Stimulated activated CD8-positive, alpha-beta memory T cell treated with anti-CD3 and anti-CD28 coated beads, Interleukin-12 subunit alpha, Interleukin-12 subunit beta, amount 100 ng/mL, for 24 hours (primary cell): Measurements from ENCODE around the gene CDH2.

ENCODE experiments used
- DNase-seq: peaks from one replicate; pipeline ENCODE4 v3.0.0-alpha.2; 2020; ENCODE audit errors: extremely low read depth

CDH2 gene

DNA sequence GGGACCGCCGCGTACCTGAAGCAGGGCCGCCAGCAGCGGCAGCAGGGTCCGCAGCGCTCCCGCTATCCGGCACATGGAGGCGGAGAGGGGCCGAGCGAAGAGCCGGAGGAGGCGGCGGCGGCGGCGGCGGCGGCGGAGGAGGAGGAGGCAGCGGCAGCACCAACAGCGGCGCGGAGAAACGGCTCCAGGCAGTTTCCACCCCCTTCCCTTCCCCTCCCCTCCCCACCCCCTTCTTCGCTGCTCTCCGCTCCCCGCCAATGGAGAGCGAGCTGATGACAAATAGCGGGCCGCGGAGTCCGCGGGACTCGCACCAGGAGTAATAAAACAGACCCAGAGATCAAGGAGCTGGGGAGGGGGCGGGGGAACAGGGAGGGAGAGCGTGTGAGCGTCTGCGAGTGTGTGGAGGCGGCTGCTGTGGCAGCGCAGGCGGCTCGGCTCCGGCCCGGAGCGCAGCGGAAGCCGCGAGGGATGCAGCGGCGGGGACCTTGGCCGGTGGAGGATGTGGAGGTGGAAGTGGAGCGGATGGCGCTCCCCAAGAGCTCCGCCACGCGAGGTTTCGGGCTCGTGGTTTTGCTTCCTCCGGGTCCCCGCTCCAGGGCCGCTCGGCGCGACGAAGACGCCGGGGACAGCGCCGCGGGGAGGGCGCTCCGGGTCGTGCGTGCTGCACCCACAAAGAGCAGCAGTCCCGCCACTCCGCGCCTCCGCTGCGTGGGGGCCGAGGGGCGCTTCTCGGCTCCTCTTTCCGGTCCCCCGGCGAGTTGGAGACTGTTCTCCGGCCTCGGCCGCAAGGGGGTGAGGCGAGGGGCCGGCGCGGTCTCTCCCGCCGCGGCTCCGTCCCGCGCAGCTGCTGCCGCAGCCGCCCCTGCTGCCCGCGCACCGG is at the start of gene CDH2:
Gene CDH2 (minus strand): TSS at position 183 of the 880 bp plus-strand sequence. CDS start 108 bp downstream, at position 75.
- DNase-seq, result no peak

DNA sequence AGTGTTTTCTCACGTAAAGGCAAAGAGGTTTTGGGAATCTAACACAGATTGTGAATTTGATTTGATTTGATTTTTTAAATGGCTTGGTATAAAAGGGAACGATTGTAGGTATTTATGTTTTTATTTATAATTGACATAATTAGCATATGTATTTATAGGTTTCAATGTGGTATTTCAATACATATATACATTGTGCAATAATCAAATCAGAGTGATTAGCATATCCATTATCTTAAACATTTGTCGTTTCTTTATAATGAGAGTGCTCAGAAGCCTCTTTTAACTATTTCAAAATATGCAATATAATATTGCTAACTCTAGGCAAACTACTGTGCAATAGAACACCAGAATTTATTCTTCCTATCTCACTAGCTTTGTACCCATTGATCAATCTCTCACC is 35.1 kb upstream of the CDH2 start:
- DNase-seq, result no peak

DNA sequence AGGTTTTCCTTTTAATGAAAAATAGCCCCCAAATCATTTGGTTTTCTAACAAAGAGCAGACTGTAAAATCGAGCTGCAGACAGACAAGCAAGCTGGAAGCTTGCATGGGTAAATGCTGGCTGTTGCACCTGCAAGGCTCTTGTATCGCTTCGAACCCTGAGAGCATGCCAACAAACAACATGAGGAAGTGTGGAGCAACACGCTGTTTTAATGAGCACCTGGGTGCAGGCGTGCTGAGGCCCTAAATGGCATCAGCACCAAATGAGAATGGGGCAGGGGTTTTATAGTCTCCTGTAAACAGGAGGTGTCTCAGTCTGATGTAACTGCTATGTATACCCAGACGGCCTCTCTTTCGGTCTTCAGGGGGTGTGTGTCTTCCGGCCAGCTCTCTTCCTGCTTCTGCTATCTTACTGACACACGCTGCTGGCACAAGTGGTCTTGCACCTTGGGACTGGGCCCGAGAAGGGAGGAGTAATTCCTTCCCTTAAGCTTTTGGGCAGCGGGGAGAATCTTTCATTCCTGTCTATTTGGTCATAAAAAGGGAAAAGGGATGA is 31.9 kb upstream of the CDH2 start:
- DNase-seq, result no peak

- DNase-seq, result no peak
Observed at GRCh38 chr18:28208268-28208667, 31.3 kb upstream of the CDH2 start.

- DNase-seq, result no peak
Observed at GRCh38 chr18:28204154-28204553, 27.2 kb upstream of the CDH2 start.

- no peak for DNase-seq
Observed at GRCh38 chr18:28201056-28201455, 24.1 kb upstream of the CDH2 start.

DNA sequence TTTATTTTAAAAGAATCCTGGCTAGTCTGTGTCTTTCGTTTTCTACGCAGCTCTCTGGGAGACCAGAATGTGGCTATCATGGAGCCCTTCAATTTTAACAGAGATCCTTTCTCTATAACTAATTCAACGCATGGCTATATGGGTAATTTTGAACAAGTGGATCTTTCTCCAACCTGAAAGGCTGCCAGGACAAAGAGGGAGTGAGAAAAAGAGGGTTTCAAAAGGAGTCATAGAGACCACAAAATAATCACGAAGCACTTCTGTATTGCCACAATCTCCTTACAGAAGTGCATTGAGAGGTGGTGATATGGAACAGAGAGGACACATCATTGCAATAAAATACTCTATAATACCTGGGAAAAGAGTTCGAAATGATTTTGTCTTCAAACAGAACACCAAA is 21.7 kb upstream of the CDH2 start:
- no peak for DNase-seq

DNA sequence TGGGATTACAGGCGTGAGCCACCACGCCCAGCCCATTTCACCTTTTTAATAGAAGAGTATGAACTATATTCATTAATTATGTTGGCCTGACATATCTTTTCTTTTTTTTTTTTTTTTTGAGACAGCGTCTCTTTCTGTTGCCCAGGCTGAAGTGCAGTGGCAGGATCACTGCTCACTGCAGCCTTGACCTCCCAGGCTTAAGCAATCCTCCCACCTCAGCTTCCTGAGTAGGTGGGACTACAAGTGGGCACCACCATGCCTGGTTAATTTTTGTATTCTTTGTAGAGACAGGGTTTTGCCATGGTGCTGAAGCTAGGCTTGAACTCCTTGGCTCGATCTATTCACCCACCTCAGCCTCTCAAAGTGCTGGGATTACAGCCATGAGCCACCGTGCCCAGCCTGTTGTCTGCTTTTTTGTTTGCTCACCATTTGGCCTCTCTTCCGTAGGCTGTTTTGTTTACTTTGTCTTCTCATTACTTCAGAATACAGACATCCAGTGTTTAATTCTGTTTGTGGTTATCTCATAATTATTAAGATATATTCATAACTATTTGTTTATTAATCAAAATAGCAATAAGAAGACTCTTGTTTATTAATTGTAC is 16.3 kb upstream of the CDH2 start:
- no peak for DNase-seq

DNA sequence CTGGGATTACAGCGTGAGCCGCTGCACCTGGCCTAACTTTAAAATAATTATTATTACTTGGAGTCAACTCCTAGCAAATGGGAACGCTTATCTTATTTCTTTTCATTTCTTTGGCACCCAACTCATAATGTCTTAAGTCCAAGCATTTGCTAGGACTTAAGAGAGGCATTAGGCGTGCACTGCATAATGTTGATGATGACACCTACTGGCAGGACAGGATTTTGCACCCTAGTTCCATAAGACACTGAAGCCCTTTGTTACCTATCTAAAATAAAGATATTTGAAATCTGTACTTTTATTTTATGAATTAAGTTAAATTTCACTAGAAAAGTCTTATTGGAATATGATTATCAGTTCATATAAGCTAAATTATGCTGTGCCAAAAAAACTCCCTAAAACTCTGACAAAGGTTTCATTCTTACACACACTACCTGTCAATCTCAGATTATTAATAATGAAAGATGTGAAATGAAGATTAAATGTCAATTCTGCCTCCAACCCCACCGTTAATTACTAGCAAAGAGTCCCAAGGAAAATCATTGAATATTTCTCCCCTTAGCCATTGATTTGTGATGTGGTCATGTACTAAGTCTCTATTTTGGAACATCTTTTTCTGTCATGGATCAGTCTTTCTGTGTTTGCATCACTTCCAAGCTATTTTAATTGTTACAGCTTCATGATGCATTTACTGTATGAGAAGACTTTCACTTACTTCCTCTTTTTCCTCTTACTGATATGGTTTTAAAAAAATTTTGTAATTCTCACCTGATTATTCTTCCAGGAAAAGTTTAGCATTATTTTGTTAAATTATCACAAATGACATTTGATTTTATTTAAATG is 12.7 kb upstream of the CDH2 start:
- DNase-seq, result no peak

DNA sequence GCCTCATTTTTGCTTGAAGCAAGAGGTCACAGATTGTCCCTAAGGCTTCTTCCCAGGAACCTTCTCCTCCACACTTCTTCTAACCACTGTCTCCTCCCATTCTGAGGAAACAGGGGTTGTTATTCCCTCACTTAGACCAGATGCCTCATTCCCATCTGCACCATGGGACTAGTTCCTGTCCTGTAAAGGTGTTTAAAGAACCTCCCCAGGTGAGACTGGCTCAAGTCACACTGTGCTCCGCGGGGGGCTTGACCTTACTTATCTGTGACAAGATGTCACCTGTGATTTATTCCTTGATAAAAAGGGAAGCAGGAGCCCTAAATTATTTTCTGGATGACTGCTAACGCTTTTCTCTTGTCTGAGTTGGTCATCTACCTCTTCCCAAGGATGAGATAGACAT is 8.2 kb upstream of the CDH2 start:
- no peak for DNase-seq

- DNase-seq, result no peak
Observed at GRCh38 chr18:28183418-28184078, 6.6 kb upstream of the CDH2 start.

GRCh38 chr18:28181616-28182015 is 4.7 kb upstream of the CDH2 start:
- no peak for DNase-seq

- no peak for DNase-seq
Observed at GRCh38 chr18:28178720-28179119, 1.8 kb upstream of the CDH2 start.

- DNase-seq, result no peak
Observed at GRCh38 chr18:28177828-28178635, 1.1 kb upstream of the CDH2 start.

- no peak for DNase-seq
Observed at GRCh38 chr18:28176698-28176947, 307 bp downstream of the CDH2 start.

GRCh38 chr18:28175930-28176697 is 816 bp downstream of the CDH2 start:
- no peak for DNase-seq

DNA sequence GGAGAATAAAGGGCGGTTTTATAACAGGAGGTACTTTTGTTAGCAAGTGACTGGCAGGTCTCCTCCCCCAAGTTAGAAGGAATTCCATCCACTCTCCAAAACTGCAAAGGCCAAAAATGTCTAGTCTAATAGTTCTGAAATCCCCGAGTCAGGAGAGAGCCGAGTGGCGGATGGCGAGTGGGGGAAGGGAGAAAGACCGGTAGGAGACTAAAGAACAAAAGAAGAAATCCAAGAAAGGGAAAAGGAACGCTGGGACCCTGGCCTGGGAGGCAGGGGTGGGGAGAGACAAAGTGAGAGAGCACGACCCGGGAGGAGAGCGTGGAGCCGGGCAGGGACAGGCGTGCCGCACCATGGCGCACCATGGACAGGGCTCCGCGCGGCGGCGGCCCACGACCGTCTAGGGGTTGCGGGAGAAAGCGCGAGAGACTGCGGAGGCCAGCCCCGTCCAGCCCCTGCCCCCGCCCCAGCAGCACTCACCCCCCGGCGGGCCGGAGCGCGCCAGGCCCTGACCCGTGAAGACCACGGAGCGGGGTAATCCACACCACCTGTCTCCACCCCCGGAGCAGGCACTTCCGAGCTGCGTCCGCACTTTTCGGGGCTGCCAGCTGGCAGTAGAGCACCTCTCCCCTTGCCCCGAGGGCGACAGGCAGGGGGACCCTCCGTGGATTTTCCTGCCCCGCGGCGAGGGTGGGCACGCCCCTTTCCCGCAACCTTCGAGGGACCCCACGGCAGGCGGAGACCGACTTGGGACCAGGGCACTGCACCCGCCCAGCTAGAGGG is 1.6 kb downstream of the CDH2 start:
- no peak for DNase-seq

DNA sequence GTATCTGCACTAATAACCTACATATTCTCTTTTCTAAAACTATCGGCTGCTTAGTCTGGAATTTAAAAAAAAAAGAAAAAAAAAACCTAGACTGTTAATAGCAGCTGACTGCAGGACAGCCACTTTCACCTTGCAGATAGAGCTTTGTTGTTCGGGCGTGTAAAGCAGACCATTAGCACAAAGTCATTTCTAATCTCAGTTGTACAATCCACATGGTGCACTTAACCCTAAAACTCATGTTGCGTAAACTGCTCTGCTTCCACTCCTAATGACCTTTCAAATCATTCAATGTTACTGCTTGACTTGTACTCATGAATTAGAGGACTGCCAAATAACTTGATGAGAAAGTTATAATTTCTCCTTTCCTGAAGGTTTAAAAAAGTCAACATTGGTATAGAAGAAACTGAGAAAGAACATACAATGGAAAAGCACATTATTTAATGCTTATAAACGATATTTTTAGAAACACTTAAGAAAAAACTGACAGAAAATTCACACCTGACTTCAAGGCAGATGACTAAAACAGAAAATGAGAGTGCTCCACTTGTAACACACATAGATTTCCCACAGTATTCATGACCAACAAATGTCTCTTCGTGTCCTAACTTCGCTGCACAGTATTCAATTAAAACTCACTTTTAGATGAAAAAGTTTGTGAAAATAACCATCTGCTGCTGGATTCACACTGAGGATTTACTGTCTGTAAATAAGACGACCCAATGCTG is 2.6 kb downstream of the CDH2 start:
- DNase-seq, result no peak

GRCh38 chr18:28171837-28172236 is 5.1 kb downstream of the CDH2 start:
- DNase-seq, result no peak
